HEK293T (cell line): ENCODE data around the gene NGRN.
"Not testable (repeated sequence)": the region's sequence is repeated elsewhere in the genome, so short reads cannot be mapped to it uniquely, and the experiment has no call there.

Experiments used
- CTCF ChIA-PET: fragments of 350-600 bp; formaldehyde crosslinking; extraction: SDS; loops from one replicate; lab custom pipeline; 2021; ENCODE audit warnings: antibody characterized with exemption, inconsistent platforms; lab: Yijun Ruan, JAX
- POLR2A ChIA-PET: fragments of 350-600 bp; formaldehyde crosslinking; extraction: SDS; loops from one replicate; lab custom pipeline; 2020; ENCODE audit warnings: antibody characterized with exemption, inconsistent platforms; lab: Yijun Ruan, JAX
- DNase-seq: peaks from one replicate; pipeline ENCODE4 v3.0.0; 2012; ENCODE audit warnings: mixed read lengths; ENCODE audit errors: extremely low spot score
- ARNT ChIP-seq: fragments of 450-650 bp; IDR thresholded peaks from 2 replicates; pipeline ENCODE4 v1.6.1; 2017; ENCODE audit warnings: mild to moderate bottlenecking
- BHLHE40 ChIP-seq: fragments of 450-650 bp; IDR thresholded peaks from 2 replicates; pipeline ENCODE4 v1.6.1; 2016; ENCODE audit warnings: mild to moderate bottlenecking, moderate library complexity, borderline replicate concordance
- CTBP1 ChIP-seq: fragments of 450-650 bp; IDR thresholded peaks from 2 replicates; pipeline ENCODE4 v1.6.1; 2016; ENCODE audit warnings: borderline replicate concordance
- ELF4 ChIP-seq: fragments of 450-650 bp; IDR thresholded peaks from 2 replicates; pipeline ENCODE4 v1.6.1; 2017; ENCODE audit warnings: antibody characterized with exemption
- FOXA1 ChIP-seq: fragments of 450-650 bp; IDR thresholded peaks from 2 replicates; pipeline ENCODE4 v1.6.1; 2016; ENCODE audit warnings: mild to moderate bottlenecking
- FOXK2 ChIP-seq: fragments of 450-650 bp; IDR thresholded peaks from 2 replicates; pipeline ENCODE4 v1.6.1; 2016; ENCODE audit warnings: mild to moderate bottlenecking
- FOXM1 ChIP-seq: fragments of 450-650 bp; IDR thresholded peaks from 2 replicates; pipeline ENCODE4 v1.6.1; 2017; ENCODE audit warnings: mild to moderate bottlenecking, borderline replicate concordance
- HDGF ChIP-seq: fragments of 450-650 bp; IDR thresholded peaks from 2 replicates; pipeline ENCODE4 v1.6.1; 2017; ENCODE audit warnings: antibody characterized with exemption, borderline replicate concordance
- L3MBTL2 ChIP-seq: fragments of 450-650 bp; conservative IDR thresholded peaks from 2 replicates; pipeline ENCODE4 v1.6.1; 2016; ENCODE audit warnings: mild to moderate bottlenecking
- LEF1 ChIP-seq: fragments of 450-650 bp; IDR thresholded peaks from 2 replicates; pipeline ENCODE4 v1.6.1; 2017; ENCODE audit warnings: mild to moderate bottlenecking, borderline replicate concordance
- NFRKB ChIP-seq: fragments of 450-650 bp; IDR thresholded peaks from 2 replicates; pipeline ENCODE4 v1.6.1; 2016; ENCODE audit warnings: mild to moderate bottlenecking, moderate library complexity
- SP1 ChIP-seq: fragments of 450-650 bp; IDR thresholded peaks from 2 replicates; pipeline ENCODE4 v1.6.1; 2017
- SUZ12 ChIP-seq: fragments of 450-650 bp; IDR thresholded peaks from 2 replicates; pipeline ENCODE4 v1.6.1; 2016; ENCODE audit warnings: mild to moderate bottlenecking
- TARDBP ChIP-seq: fragments of 450-650 bp; IDR thresholded peaks from 2 replicates; pipeline ENCODE4 v1.6.1; 2016
- ZNF384 ChIP-seq: fragments of 450-650 bp; IDR thresholded peaks from 2 replicates; pipeline ENCODE4 v1.6.1; 2016
- TF ChIP-seq, protein P1 (sequence below): fragments of 450-650 bp; IDR thresholded peaks from 2 replicates; pipeline ENCODE4 v1.6.1; 2016

Gene NGRN

DNA sequence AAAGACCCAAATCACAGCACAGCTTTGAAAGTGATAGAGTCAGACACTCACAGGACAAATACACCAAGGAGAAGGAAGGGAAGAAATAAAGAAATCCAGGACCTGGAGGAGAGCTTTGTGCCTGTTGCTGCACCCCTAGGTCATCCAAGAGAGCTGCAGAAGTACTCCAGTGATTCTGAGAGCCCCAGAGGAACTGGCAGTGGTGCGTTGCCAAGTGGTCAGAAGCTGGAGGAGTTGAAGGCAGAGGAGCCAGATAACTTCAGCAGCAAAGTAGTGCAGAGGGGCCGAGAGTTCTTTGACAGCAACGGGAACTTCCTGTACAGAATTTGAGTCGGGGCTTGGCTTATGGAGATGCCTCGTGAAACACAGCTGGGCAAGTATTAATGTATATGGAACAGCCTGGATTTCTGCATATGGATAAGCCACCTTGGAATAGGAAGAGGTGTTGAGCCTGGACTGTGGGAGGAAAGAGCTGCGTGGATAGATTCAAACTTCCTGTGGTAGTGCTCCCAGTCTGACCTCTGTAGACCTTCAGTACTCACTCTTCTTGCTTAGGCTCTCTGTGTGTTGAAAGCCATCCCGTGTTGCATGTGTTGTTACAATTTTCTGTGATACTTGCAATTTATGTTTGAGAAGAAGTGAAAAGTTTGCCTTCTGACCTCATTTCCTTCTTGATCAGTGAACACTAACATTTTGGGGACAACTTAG, 6.1 kb downstream of the NGRN start:
- TF ChIP-seq BHLHE40 (no peak), HDGF (no peak), NFRKB (no peak), LEF1 (no peak), CTBP1 (no peak), L3MBTL2 (no peak), ZNF384 (no peak), ELF4 (no peak), TARDBP (no peak), FOXK2 (no peak), SP1 (no peak), FOXA1 (no peak), SUZ12 (no peak), ARNT (no peak), FOXM1 (no peak)
- TF ChIP-seq, protein P1, sequence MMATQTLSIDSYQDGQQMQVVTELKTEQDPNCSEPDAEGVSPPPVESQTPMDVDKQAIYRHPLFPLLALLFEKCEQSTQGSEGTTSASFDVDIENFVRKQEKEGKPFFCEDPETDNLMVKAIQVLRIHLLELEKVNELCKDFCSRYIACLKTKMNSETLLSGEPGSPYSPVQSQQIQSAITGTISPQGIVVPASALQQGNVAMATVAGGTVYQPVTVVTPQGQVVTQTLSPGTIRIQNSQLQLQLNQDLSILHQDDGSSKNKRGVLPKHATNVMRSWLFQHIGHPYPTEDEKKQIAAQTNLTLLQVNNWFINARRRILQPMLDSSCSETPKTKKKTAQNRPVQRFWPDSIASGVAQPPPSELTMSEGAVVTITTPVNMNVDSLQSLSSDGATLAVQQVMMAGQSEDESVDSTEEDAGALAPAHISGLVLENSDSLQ: no peak
- DNase-seq: no peak
- ChIA-PET CTCF (interaction anchor here (2.1 kb wide), 1 partner anchor 22 kb away, joined by 7 read pairs; no protein-coding TSS in a partner anchor), POLR2A (no interaction called here)

DNA sequence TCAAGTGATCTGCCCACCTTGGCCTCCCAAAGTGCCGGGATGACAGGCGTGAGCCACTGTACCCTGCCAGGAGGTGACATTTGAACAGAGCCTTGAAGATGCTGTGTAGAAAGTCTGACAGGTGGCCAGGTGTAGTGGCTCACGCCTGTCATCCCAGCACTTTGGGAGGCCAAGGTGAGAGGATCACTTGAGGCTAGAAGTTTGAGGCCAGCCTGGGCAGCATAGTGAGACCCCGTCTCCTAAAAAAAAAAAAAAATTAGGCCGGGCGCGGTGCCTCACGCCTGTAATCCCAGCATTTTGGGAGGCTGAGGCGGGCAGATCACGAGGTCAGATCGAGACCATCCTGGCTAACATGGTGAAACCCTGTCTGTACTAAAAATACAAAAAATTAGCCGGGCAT, 13.0 kb downstream of the NGRN start:
- ChIA-PET CTCF (interaction anchor here (0.6 kb wide), 1 partner anchor 62 kb away, joined by 3 read pairs; no protein-coding TSS in a partner anchor), POLR2A (interaction anchor here (1.4 kb wide), 1 partner anchor 11 kb away, joined by 3 read pairs; no protein-coding TSS in a partner anchor)
- DNase-seq: not testable (repeated sequence)

DNA sequence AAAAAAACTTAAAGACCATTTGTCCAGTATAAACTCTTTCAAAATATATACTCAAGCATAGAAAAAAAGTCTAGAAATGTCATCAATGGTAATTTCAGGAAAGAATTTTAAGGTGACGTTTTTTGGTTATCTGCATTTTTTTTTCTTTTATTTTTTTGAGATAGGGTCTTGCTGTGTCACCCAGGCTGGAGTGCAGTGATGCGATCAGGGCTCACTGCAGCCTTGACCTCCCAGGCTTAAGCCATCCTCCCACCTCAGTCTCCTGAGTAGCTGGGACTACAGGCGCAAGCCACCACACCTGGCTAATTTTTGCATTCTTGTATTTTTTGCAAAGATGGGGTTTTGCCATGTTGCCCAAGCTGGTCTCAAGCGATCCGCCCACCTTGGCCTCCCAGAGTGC, 15.3 kb downstream of the NGRN start:
- CTCF ChIA-PET: interaction anchor here (0.6 kb wide), 1 partner anchor 367 kb away, joined by 4 read pairs; no protein-coding TSS in a partner anchor
- POLR2A ChIA-PET: interaction anchor here (1.3 to 1.4 kb wide), 3 partner anchors 12 to 32 kb away, joined by 3 to 4 read pairs (median 4); partner anchors contain the start of genes NGRN and TTLL13
- not testable (repeated sequence) for DNase-seq

DNA sequence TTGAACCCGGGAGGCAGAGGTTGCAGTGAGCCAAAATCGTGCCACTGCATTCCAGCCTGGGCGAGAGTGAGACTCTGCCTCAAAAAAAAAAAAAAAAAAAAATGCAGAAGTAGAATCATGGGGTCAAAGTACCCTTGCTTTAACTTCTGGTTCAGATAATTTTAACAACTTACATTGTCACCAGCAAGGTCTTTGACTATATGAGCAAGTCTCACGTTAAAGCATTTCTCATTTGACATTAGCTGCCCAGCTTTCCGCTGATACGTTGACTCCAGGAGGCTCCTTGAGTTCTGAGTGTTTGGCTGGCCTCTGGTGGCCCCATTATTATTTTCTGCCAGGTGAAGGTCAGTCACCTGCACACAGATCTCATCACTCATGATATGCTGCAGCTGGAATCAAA, 16.2 kb downstream of the NGRN start:
- POLR2A ChIA-PET, CTCF ChIA-PET, DNase-seq: not testable (repeated sequence)

DNA sequence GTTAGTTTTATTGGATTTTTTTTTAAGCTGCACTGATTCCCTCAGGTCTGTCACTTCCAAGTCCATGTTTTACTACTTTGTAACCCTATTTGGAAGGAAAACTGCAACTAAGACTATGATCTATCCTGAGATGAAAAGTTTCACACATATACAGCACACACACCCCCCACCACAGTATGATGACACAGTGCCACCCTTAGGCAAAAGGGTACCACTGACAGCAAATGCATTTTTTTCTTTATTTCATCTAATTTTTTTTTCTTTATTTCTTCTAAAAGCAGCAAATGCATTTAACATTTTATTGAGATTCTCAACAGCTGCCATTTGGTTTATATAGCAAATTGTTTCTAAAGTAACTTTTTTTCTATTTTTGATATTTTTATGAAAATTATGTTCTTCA, 21.2 kb downstream of the NGRN start:
- no peak for DNase-seq
- ChIA-PET POLR2A (interaction anchor here (0.6 to 1.0 kb wide), 2 partner anchors 9 to 13 kb away, joined by 3 read pairs; no protein-coding TSS in a partner anchor), CTCF (interaction anchor here (0.7 to 2.2 kb wide), 2 partner anchors 15 to 135 kb away, joined by 3 to 8 read pairs; no protein-coding TSS in a partner anchor)
- TF ChIP-seq TARDBP (no peak), SUZ12 (no peak), FOXA1 (no peak), ZNF384 (no peak), ARNT (no peak), L3MBTL2 (no peak), ELF4 (no peak), NFRKB (no peak), SP1 (no peak), LEF1 (no peak), HDGF (no peak), CTBP1 (no peak), FOXM1 (no peak), FOXK2 (no peak), BHLHE40 (no peak)
- TF ChIP-seq, protein P1: no peak

DNA sequence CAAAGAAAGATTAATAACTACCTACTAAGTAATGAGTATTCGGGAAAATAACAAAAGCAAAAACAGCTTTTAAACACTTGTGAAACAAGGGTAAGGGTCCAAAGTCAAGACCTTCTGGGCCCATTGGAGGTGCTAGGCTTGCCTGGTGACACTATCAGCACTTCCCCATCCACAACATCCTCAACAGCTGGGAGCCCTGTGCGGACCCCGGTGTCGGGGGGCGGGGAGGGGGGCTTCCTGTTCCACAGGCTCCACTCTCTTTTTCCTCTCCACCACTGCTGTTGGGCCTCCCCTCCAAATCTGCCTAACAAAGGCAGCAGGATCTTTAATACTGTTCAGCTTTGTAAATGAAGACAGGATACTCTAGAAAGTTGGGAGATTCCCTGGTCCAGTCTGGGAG, 21.6 kb downstream of the NGRN start:
- CTCF ChIA-PET: interaction anchor here (0.7 to 2.2 kb wide), 3 partner anchors 15 to 315 kb away, joined by 3 to 8 read pairs (median 3); no protein-coding TSS in a partner anchor
- POLR2A ChIA-PET: interaction anchor here (0.6 to 1.0 kb wide), 2 partner anchors 9 to 14 kb away, joined by 3 read pairs; no protein-coding TSS in a partner anchor
- TF ChIP-seq ARNT (no peak), BHLHE40 (no peak), FOXM1 (no peak), HDGF (no peak)
- DNase-seq: no peak

DNA sequence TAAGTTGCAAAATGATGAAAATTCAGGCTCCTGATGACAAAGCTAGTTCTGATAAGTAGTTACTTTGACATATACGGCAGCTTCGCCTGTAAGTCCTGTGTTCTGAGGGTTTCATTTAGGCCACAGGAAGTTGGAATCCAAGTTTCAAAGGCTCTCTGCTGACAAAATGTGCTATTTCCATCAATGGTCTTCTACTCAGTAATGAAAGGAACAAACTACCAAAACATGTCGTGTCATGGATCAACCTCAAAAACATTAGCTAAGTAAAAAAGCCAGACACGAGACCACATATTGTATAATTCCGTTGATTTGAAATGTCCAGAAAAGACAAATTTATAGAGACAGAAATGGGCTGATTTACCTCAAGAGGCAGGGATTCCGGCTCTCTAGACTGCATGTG, 22.5 kb downstream of the NGRN start:
- no peak for TF ChIP-seq FOXA1
- TF ChIP-seq HDGF: no peak
- no peak for TF ChIP-seq ELF4
- TF ChIP-seq FOXM1: no peak
- TF ChIP-seq, protein P1: no peak
- no peak for TF ChIP-seq BHLHE40
- TF ChIP-seq LEF1: no peak
- TF ChIP-seq TARDBP: no peak
- no peak for TF ChIP-seq SP1
- TF ChIP-seq SUZ12: no peak
- no peak for TF ChIP-seq ZNF384
- no peak for TF ChIP-seq FOXK2
- TF ChIP-seq L3MBTL2: no peak
- CTCF ChIA-PET: interaction anchor here (0.6 to 2.2 kb wide), 4 partner anchors 14 to 316 kb away, joined by 3 to 8 read pairs (median 3); no protein-coding TSS in a partner anchor
- no peak for DNase-seq
- POLR2A ChIA-PET: no interaction called here
